K562 (cell line): Measurements from ENCODE around the gene SDC1. TPM values are rescaled to one million over a fixed set of nuclear protein-coding genes. Genes with fewer than 3 reads are reported as not detected.

ENCODE experiments used
- CHD2 ChIP-seq: IDR thresholded peaks from 2 replicates; pipeline ENCODE4 v1.6.1; 2011; ENCODE audit warnings: low read depth, low read length
- ELK3 ChIP-seq: fragments of 450-650 bp; formaldehyde crosslinking; IDR thresholded peaks from 2 replicates; pipeline ENCODE4 v1.4.0; 2020; ENCODE audit warnings: mild to moderate bottlenecking
- HDAC6 ChIP-seq: IDR thresholded peaks from 2 replicates; pipeline ENCODE4 v1.6.1; 2012; ENCODE audit warnings: low read depth, mild to moderate bottlenecking, control low read depth, inconsistent platforms, low read length, moderate library complexity
- HEY1 ChIP-seq: fragments of 250-450 bp; sonication (Bioruptor Pico); IDR thresholded peaks from 2 replicates; pipeline ENCODE4 v1.5.0; 2020; ENCODE audit warnings: mild to moderate bottlenecking, moderate library complexity, borderline replicate concordance
- PRDM10 ChIP-seq: fragments of 450-650 bp; IDR thresholded peaks from 2 replicates; pipeline ENCODE4 v1.6.1; 2018; ENCODE audit not compliant: partially characterized antibody
- SAP30 ChIP-seq: fragments of 200-600 bp; sonication (generic); IDR thresholded peaks from 2 replicates; pipeline ENCODE4 v1.6.1; 2012; ENCODE audit warnings: borderline replicate concordance, low read depth, mild to moderate bottlenecking, moderate library complexity, low read length, control low read depth, inconsistent platforms; ENCODE audit not compliant: insufficient read depth, poor library complexity, severe bottlenecking
- TRIM28 ChIP-seq: fragments of 450-650 bp; IDR thresholded peaks from 2 replicates; pipeline ENCODE4 v1.6.1; 2017
- ZC3H11A ChIP-seq: IDR thresholded peaks from 2 replicates; pipeline ENCODE4 v1.6.1; 2012; ENCODE audit warnings: low read depth, low read length, improper control_type of control experiment
- ZNF239 ChIP-seq: fragments of 250-450 bp; sonication (Bioruptor Pico); IDR thresholded peaks from 2 replicates; pipeline ENCODE4 v1.4.0; 2020; ENCODE audit warnings: mild to moderate bottlenecking
- ZNF589 ChIP-seq: fragments of 200-800 bp; sonication (Bioruptor generic); IDR thresholded peaks from 2 replicates; pipeline ENCODE4 v1.6.1; 2016; ENCODE audit warnings: low read depth, missing genetic modification characterization, missing compliant biosample characterization
- polyA plus RNA-seq, 8 experiments: library from polyadenylated mRNA; depleted of rRNA in 4 of 8; stranded (reverse) in 5 of 8; unstranded in 3 of 8; fragments of >200 nt; fragmentation: Nextera tagmentation in 2 of 8; fragmentation: Illumina TruSeq in 1 of 8; extraction: Ambion mirVana in 2 of 8; extraction: Trizol in 1 of 8; gene quantifications; 2 replicates each; pipeline versions ENCODE4 v1.2.1 to v1.2.3, GENCODE V29; 2011 to 2014; ENCODE audit warnings: inconsistent platforms in 1 of 8, missing spikeins in 1 of 8
- total RNA-seq, 7 experiments: library from RNA; depleted of rRNA in 6 of 7; stranded (reverse); fragments of >200 nt in 6 of 7; fragmentation: Illumina TruSeq in 2 of 7; extraction: Trizol in 2 of 7; gene quantifications; 2 replicates each; pipeline versions ENCODE4 v1.2.1 to v1.2.3, GENCODE V29; 2011 to 2021; ENCODE audit warnings: low replicate concordance in 1 of 7
- TF ChIP-seq, protein P1 (sequence below): fragments of 450-650 bp; IDR thresholded peaks from 2 replicates; pipeline ENCODE4 v1.6.1; 2017; ENCODE audit warnings: antibody characterized with exemption, mild to moderate bottlenecking
- TF ChIP-seq, protein P2 (sequence below): sonication (generic); formaldehyde crosslinking; IDR thresholded peaks from 2 replicates; pipeline ENCODE4 v1.8.0; 2023; ENCODE audit warnings: missing genetic modification reagents, mild to moderate bottlenecking, borderline replicate concordance

The SDC1 gene
- total and polyA plus RNA-seq, 9 of the 15 experiments (the other 6 are each of a cell fraction or from before 2014, with no cell fraction given): 0.06 to 2.7 (median 0.49) TPM

- TF ChIP-seq, protein P1, sequence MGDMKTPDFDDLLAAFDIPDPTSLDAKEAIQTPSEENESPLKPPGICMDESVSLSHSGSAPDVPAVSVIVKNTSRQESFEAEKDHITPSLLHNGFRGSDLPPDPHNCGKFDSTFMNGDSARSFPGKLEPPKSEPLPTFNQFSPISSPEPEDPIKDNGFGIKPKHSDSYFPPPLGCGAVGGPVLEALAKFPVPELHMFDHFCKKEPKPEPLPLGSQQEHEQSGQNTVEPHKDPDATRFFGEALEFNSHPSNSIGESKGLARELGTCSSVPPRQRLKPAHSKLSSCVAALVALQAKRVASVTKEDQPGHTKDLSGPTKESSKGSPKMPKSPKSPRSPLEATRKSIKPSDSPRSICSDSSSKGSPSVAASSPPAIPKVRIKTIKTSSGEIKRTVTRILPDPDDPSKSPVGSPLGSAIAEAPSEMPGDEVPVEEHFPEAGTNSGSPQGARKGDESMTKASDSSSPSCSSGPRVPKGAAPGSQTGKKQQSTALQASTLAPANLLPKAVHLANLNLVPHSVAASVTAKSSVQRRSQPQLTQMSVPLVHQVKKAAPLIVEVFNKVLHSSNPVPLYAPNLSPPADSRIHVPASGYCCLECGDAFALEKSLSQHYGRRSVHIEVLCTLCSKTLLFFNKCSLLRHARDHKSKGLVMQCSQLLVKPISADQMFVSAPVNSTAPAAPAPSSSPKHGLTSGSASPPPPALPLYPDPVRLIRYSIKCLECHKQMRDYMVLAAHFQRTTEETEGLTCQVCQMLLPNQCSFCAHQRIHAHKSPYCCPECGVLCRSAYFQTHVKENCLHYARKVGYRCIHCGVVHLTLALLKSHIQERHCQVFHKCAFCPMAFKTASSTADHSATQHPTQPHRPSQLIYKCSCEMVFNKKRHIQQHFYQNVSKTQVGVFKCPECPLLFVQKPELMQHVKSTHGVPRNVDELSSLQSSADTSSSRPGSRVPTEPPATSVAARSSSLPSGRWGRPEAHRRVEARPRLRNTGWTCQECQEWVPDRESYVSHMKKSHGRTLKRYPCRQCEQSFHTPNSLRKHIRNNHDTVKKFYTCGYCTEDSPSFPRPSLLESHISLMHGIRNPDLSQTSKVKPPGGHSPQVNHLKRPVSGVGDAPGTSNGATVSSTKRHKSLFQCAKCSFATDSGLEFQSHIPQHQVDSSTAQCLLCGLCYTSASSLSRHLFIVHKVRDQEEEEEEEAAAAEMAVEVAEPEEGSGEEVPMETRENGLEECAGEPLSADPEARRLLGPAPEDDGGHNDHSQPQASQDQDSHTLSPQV: no peak
- TF ChIP-seq PRDM10 (no peak), TRIM28 (no peak), ZNF589 (no peak), HDAC6 (no peak), ZNF239 (CRISPR knock-in tag) (no peak), ELK3 (CRISPR knock-in tag) (no peak), ZC3H11A (no peak), SAP30 (no peak), CHD2 (no peak), HEY1 (no peak)
- TF ChIP-seq, protein P2, sequence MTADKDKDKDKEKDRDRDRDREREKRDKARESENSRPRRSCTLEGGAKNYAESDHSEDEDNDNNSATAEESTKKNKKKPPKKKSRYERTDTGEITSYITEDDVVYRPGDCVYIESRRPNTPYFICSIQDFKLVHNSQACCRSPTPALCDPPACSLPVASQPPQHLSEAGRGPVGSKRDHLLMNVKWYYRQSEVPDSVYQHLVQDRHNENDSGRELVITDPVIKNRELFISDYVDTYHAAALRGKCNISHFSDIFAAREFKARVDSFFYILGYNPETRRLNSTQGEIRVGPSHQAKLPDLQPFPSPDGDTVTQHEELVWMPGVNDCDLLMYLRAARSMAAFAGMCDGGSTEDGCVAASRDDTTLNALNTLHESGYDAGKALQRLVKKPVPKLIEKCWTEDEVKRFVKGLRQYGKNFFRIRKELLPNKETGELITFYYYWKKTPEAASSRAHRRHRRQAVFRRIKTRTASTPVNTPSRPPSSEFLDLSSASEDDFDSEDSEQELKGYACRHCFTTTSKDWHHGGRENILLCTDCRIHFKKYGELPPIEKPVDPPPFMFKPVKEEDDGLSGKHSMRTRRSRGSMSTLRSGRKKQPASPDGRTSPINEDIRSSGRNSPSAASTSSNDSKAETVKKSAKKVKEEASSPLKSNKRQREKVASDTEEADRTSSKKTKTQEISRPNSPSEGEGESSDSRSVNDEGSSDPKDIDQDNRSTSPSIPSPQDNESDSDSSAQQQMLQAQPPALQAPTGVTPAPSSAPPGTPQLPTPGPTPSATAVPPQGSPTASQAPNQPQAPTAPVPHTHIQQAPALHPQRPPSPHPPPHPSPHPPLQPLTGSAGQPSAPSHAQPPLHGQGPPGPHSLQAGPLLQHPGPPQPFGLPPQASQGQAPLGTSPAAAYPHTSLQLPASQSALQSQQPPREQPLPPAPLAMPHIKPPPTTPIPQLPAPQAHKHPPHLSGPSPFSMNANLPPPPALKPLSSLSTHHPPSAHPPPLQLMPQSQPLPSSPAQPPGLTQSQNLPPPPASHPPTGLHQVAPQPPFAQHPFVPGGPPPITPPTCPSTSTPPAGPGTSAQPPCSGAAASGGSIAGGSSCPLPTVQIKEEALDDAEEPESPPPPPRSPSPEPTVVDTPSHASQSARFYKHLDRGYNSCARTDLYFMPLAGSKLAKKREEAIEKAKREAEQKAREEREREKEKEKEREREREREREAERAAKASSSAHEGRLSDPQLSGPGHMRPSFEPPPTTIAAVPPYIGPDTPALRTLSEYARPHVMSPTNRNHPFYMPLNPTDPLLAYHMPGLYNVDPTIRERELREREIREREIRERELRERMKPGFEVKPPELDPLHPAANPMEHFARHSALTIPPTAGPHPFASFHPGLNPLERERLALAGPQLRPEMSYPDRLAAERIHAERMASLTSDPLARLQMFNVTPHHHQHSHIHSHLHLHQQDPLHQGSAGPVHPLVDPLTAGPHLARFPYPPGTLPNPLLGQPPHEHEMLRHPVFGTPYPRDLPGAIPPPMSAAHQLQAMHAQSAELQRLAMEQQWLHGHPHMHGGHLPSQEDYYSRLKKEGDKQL: no peak
Measured at GRCh38 chr2:20241973-20242726, 17.2 kb upstream of the SDC1 start (continued).
